Panc1 (cell line): ENCODE measurements around the gene CADM4.

ENCODE experiments used
- POLR2AphosphoS5 ChIP-seq: IDR thresholded peaks from 2 replicates; pipeline ENCODE4 v1.6.1; 2012; ENCODE audit warnings: mild to moderate bottlenecking, low read depth, low read length, moderate library complexity
- SIN3A ChIP-seq: IDR thresholded peaks from 2 replicates; pipeline ENCODE4 v1.6.1; 2012; ENCODE audit warnings: low read depth, mild to moderate bottlenecking, low read length, moderate library complexity, borderline replicate concordance; ENCODE audit not compliant: insufficient read depth
- TF ChIP-seq, protein P1 (sequence below): fragments of 450-650 bp; IDR thresholded peaks from 2 replicates; pipeline ENCODE4 v1.5.1; 2017; ENCODE audit warnings: mild to moderate bottlenecking

DNA sequence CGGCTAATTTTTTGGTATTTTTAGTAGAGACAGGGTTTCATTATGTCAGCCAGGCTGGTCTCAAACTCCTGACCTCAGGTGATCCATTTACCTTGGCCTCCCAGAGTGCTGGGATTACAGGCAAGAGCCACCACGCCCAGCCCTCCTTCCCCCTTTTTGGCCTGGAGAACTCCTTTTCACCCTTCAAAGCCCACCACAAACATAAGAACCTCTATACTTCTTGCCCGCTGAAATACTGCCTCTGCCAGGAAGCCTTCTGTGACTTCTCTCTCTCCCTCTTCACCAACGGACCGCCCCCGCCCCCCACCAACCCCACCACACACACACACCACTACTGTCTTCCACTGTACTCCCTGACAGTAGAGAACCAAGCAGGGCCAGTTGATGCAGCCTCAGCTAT is 22.7 kb downstream of the CADM4 start:
- TF ChIP-seq, protein P1, sequence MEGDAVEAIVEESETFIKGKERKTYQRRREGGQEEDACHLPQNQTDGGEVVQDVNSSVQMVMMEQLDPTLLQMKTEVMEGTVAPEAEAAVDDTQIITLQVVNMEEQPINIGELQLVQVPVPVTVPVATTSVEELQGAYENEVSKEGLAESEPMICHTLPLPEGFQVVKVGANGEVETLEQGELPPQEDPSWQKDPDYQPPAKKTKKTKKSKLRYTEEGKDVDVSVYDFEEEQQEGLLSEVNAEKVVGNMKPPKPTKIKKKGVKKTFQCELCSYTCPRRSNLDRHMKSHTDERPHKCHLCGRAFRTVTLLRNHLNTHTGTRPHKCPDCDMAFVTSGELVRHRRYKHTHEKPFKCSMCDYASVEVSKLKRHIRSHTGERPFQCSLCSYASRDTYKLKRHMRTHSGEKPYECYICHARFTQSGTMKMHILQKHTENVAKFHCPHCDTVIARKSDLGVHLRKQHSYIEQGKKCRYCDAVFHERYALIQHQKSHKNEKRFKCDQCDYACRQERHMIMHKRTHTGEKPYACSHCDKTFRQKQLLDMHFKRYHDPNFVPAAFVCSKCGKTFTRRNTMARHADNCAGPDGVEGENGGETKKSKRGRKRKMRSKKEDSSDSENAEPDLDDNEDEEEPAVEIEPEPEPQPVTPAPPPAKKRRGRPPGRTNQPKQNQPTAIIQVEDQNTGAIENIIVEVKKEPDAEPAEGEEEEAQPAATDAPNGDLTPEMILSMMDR, result no peak
- TF ChIP-seq SIN3A, result no peak
- no peak for TF ChIP-seq POLR2AphosphoS5
